Right renal cortex interstitium (tissue), 3 donors: ENCODE results near the gene LRBA. TPM values are rescaled to one million over a fixed set of nuclear protein-coding genes. Genes with fewer than 3 reads are reported as not detected.

Experiments
- DNase-seq, 3 donors: peaks; one replicate each; pipeline ENCODE4 v3.0.0-alpha.2; 2013; ENCODE audit warnings: low read depth in 3 of 3, low spot score in 2 of 3
- polyA plus RNA-seq, 3 donors: library from polyadenylated mRNA; unstranded; fragments of 120-200 nt; gene quantifications; one replicate each; pipeline ENCODE4 v1.2.1, GENCODE V29; 2013; ENCODE audit not compliant: insufficient read length in 3 of 3

The LRBA gene
- polyA plus RNA-seq, 3 donors: 73.2 to 74.5 (median 73.8) TPM

DNA sequence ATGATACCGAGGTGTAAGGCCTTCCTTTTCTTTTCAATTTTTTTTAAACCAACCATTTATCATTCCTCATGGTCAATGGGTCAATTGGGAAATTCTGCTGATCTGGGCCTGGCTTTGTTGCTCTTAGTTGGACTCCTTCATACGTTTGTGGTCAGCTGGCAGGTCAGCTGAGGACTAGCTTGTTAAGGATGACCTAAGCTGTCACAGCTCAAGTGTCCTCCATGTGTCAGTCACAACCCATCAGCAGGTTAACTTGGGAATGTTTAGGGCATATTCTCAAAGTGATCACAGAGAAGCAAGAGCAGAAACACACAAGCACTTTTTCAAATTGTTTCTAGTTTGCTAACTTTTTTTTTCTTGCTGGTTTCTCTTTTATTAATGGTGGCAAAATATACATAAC lies 550.6 kb downstream of the LRBA start:
- no peak for DNase-seq

DNA sequence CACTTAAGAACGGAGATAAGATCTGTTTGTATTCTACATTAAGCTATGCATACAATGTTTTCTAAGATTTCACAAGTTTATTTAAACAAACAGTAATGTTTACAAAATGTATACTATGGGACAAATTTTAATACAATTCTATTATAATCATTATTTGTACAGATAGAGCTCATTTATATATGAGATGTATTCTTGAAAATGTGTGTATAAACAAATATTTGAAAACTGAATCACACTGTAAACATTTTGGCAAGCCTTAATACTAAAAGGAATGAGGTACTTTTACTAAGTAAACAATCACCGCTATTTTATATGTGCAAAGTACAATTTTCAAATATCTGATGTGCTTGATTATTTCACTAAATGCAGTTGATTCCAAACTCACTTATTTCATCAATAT lies 552.3 kb downstream of the LRBA start:
- DNase-seq: no peak

DNA sequence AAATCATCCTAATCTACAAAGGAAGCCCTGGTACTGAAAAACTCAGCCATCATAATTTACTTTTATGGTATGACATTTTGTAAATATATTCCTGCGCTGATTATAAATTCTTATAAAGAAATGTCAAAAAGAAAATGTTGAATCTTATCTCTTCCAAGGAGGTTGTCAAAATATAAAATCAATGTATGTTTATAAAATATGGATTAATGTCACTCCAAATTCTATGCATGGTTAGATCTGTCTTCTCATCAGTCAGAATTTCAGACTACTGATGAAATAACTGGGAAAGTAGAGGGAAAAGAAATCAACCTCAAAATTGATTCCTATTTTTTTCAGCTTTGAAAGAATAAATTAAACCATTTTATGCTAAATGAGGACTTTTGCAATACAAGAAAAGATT lies 553.1 kb downstream of the LRBA start:
- DNase-seq: no peak

GRCh38 chr4:150457802-150458201 lies 557.3 kb downstream of the LRBA start:
- no peak for DNase-seq

DNA sequence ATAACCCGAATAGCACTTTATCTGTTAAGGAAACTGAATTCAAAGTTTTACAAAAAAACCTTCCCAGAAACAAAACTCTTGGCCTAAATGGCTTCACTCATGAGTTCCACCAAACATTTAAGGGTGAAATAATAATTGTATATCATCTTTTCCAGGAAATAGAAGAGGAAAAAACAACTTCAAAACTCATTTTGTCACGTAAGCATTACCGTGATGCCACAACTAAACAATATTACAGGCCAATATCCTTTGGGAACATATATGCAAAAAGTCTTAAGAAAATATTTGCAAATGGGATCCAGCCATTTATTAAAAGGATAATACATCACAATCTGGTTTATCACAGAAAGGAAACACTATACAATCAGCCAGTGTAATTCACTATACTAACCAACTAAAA lies 563.2 kb downstream of the LRBA start:
- DNase-seq: no peak

DNA sequence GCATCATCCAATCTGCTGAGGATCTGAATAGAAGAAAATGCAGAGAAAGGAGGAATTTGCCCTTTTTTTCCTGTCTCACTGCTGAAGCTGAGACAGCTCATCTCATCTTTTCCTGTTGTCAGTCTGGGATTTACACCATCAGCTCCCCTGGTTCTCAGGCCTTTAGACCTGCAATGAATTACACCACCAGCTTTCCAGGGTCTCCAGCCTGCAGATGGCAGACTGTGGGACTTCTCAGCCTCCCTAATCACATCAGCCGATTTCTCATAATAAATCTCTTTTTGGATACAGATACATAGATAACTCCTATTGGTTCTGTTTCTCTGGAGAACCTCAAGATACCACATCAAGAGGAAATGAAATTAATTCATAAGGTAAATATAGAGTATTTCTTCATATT lies 567.7 kb downstream of the LRBA start:
- no peak for DNase-seq

- DNase-seq: no peak
Measured at GRCh38 chr4:150439451-150439933, 575.6 kb downstream of the LRBA start.

DNA sequence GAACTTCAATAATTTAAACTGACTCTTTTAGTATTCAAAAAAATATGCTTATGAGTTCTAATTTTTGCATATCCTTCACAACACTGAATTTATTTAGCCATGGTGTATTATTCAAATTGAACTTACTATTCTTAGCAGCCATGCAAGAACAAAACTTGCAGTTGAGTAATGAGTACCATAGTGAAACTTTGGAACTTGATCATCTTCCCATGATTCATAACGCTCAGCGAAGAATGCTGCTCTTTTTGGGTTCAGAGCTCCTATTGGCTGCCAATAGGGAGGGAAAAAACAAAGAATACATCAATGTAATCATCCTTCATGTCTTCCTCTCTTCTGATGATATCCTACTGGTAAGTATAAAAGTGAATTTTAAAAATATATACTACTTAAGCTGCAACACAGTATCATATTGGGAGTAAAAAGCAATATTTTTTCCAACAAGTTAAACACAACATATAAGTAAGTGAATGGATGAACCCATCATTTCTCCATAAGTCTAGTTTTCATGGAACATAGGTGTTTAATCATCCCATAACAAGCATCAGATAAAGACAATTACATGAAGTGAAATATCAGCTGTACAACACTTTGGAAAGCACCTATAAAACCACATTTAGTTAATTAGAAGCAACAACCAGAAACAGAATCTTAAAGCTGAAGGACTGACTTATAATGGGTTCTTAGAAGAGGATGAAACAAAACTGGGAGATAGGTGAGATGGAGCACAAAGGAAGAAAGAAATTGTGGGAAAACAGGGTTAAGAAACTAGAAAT lies 578.3 kb downstream of the LRBA start:
- DNase-seq: no peak

DNA sequence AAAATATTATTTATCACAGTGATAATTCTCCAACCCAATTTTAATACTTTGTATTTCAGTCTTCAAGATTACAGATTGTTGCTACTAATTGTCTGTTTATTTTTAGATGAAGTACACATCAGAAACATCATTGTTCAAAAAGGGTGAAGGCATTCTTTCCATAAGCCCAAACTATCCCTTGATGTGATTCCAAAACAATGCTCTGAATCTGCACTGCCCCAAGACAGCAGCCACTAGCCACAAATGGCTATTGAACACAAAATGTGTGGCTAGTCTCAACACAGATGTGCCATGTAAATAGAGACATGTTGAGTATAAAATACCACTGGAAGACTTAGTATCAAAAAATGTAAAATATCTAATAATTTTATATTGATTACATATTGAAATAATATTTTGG lies 583.9 kb downstream of the LRBA start:
- no peak for DNase-seq

GRCh38 chr4:150425161-150425560 lies 589.9 kb downstream of the LRBA start:
- no peak for DNase-seq

GRCh38 chr4:150423503-150423902 lies 591.6 kb downstream of the LRBA start:
- no peak for DNase-seq

- DNase-seq: no peak
Measured at GRCh38 chr4:150423074-150423473, 592.0 kb downstream of the LRBA start.

DNA sequence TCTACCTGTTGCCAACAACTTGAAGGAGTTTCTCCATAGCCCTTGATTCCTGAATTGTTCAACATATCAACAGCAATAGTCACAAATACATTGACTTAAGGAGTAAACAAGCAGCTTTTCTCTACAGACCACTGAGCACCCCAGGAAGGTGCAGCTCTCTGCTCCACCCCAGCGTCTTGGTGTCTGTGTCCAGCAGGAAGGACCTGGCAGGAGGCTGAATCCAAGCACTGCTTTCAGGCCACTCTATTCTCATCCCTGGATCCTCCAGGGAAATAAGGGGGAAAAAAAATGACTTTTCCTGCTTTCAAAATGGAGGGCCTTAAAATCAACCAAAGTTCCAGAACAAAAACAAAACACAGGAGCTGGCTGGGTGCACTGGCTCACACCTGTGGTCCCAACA lies 593.5 kb downstream of the LRBA start:
- no peak for DNase-seq

GRCh38 chr4:150419939-150420338 lies 595.1 kb downstream of the LRBA start:
- DNase-seq: no peak

DNA sequence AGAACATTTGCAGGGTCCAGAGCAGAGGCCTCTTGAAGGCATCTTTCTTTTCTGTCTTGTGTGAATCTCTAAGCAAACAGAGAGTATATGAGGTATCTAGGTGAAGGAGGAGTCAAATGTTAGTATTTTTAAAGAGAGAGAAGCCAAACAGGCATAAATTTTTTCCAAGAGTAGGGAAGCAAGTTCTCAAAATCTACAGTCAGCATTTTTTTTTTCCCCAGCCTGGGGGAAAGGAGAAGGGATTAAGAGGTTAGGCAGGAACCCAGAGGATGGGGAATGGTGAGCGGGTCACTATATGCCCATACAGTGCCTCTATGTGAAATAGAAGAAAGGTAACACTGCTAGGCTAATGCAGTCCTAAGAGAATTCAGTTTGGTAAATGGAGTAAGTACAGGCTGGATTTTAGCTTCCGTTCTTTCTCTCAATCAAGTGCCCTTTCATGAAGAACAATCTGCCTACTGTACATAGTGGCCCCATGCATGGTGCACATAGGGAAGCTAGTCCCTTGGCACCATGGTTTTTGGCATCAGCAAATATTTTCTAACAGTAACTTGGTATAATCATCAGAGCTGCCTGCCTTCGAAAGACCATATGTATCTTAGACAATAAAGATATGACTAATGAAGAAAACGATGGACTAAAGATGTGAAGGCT lies 596.2 kb downstream of the LRBA start:
- DNase-seq: no peak

GRCh38 chr4:150415213-150415612 lies 599.9 kb downstream of the LRBA start:
- no peak for DNase-seq

- DNase-seq: no peak
Measured at GRCh38 chr4:150411520-150411919, 603.6 kb downstream of the LRBA start.

DNA sequence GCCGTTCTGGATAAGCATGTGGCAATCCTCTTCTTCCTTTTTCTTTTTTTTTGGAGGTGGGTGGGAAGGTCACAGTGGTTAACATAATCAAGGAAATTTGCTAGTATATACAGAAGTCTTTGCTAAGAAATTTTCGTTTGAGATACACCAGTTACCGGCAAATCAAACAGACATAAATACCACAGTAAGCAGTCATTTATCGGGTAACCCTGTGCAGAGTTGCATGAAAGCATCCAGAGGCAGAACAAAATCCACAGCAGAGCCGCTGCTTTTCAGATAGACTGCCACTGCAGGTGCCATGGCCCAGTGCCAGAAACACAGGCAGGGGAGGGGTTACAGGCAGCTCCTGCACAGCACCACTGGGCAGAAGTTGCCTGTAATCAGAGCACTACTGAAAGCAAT lies 612.2 kb downstream of the LRBA start:
- DNase-seq: peak in 2 of 3 donors; percentile 26 to 29

- DNase-seq: no peak
Measured at GRCh38 chr4:150401083-150401687, 613.9 kb downstream of the LRBA start.

GRCh38 chr4:150395872-150396271 lies 619.2 kb downstream of the LRBA start:
- no peak for DNase-seq

DNA sequence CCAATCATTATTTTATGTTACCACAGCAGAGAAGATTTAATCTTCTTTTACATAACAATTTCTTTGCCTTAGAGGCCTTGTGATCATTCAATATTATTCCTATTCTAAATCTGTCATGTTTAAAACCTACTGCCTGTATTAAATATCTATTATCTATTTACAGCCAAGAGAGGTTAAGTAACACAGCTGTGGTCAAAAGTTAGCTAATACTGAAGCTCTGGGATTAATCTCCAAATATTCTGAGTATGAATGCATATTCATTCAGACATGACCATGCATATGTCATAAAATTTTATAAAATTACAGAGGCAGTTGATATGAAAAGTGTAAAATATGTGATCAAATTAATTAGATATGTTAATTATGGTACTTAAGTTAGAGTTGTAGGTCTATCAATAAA lies 621.0 kb downstream of the LRBA start:
- no peak for DNase-seq

DNA sequence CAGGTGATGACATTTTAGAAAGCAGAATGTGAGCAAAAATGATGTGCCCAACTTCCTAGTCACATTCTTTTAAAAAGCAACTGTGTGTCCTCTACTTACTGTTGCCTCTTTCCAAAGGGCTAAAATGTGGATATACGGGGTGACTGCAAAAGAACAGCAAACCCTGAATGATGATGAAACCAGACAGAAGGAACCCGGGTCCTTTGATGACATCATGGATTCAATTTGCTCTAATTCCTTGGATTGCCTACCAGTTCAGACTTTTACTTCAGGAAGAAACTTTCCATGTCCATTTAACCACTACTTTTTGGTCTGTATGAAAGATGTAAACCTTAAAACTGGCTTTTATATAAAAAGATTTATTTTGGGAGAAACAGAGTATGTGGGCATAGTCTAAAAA lies 624.0 kb downstream of the LRBA start:
- DNase-seq: no peak
